ENCODE measurements around the gene TLNRD1.
A peak's percentile ranks its signal among the peaks of the same experiment; 100 is the strongest.
"Not testable (repeated sequence)": the region's sequence is repeated elsewhere in the genome, so short reads cannot be mapped to it uniquely, and the experiment has no call there.

Gene TLNRD1

GRCh38 chr15:81000624-81001151 lies at the start of gene TLNRD1:
TLNRD1 (plus strand) TSS chr15:81000923; CDS start chr15:81002272, 1,349 bp downstream.
- DNase-seq (ENCODE audit: low read depth) = peak; percentile 82

- DNase-seq (ENCODE audit: low read depth) = no peak
Measured at GRCh38 chr15:80951941-80952340, 48.8 kb upstream of the TLNRD1 start.

DNA sequence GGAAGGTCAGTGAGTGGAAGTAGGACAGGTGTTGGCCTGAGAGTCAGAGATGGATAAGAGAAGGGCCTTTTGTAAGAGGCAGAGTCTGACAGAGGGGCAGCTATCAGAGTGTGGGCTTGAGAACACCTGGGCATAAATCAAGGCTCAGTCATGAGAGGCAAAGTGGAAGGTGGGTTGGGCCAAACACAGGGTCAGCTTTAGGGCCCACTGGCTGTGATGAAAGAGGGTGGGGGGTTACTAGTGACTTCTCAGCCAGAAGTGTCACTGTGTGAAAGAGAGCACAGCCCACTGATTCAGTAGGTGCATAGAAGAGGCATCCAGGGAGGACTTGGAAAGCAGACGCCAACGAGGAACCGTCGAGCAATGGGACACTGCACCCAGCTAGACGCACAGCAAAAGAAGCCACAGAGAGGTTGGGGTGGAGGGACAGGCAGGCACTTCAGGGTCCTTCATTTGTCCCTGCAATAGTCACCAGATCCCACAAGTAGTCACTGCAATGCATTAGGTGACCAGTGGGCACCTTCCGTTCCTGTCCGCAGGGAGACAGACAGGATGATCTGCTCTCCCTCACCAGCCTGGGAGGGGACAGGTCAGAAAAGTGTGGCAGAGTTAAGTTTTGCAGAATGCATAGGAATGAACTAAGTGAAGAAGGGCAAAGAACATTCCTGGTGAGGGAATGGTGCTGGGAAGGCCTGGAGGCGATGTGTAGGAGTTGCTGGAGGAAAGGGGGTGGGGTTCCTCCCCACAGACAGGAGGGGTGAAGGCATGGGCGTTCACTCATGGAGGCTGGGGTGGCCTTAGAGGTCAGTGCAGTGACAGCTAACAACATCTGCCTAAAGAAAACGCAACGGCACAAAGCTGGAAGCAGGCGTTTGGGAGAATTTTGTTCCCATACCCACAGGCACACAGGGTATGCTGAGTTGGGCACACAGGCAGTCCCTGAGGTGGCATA lies 47.4 kb upstream of the TLNRD1 start:
- no peak for DNase-seq (ENCODE audit: low read depth)

DNA sequence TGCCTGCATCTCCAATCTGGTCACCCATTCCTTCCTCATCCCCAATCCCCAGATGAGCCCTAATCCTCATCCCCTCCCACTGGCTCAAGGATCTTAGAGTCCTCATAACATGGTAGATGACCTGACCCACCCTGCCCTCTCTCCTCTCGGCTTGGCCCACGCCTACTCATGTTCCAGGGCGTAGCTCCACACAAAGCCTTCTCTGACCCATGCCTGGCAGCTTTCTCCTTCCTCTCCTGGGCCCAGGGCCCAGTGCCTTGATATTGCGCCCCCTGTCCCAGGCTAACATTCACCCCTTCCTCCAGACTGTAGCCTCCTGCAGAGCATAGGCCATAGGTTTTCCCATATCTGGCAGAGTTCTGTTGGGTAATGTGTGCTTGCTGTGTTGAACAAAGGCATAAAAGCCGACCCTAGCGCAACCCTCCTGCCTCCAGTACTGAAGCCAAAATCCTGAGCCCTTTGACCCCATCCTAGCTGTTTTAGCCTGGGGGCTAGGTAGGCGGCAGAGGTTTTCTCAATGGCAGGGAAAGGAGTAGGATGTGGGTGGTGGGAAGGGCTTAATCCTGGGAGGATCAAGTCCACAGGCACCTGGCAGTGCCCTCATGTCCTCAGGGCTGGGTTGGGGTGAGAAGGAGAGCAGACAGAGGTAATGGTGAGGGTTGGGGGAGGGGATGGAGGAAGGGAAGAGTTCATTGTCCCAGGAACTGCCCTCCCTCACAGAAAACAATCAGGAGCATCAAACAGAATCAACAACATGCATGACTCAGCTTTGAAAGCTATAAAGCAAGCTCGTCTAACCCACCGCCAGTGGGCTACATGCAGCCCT lies 46.6 kb upstream of the TLNRD1 start:
- DNase-seq (ENCODE audit: low read depth) = no peak

- peak; percentile 57 for DNase-seq (ENCODE audit: low read depth)
Measured at GRCh38 chr15:80955571-80956452, 44.9 kb upstream of the TLNRD1 start.

- no peak for DNase-seq (ENCODE audit: low read depth)
Measured at GRCh38 chr15:80957556-80957955, 43.2 kb upstream of the TLNRD1 start.

DNA sequence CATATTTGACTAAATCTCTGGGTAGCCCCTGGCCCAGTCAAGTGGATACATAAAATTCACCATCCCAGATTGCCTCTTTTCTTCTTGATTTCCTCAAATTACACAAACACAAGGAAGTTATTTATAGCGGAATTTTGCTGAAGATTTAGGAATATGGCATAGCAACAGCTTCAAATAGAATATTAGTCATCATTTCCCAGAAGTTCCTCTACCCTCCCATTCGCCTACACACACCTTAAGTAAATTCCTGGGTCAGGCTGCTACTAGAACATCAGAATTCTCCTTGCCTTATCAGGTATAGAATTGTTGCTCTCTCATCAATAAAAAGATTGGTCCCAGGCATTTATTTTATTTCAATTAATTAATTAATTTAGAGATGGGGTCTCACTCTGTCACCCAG lies 42.7 kb upstream of the TLNRD1 start:
- no peak for DNase-seq (ENCODE audit: low read depth)

DNA sequence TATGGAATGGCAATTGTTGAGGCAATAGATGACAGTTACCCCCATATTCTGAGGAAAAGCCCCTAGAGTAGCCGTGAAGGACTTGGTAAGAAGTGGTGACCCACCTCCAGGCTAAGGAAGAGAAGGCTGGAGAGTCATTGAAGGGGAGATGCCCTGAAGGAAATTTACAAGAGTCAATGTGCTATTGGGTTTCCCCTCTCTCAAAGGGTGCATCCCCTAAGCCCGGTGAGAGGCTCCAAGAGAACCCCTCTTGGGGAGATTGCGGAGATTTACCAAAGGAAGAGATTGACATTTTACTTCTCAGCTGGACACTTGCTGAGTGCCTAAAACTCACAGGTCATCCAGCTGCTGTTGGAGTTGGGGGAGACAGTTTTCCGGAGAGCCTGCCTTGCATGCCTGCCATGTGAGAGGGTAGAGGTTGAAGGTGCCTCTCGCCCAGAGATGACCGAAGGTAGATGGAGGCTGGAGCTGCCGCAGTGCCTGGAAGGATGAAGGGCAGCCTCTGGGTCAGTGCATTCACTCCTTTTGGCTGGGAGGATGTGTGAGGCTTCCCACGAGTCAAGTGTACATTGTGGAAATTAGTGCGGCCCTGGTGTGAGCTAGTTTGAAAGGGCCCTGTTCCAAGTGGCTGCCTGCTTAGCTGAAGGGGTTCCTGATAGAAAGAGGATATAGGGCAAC lies 41.8 kb upstream of the TLNRD1 start:
- DNase-seq (ENCODE audit: low read depth) = no peak

GRCh38 chr15:80965454-80965853 lies 35.3 kb upstream of the TLNRD1 start:
- DNase-seq (ENCODE audit: low read depth) = not testable (repeated sequence)

GRCh38 chr15:80966431-80967197 lies 34.1 kb upstream of the TLNRD1 start:
- no peak for DNase-seq (ENCODE audit: low read depth)

DNA sequence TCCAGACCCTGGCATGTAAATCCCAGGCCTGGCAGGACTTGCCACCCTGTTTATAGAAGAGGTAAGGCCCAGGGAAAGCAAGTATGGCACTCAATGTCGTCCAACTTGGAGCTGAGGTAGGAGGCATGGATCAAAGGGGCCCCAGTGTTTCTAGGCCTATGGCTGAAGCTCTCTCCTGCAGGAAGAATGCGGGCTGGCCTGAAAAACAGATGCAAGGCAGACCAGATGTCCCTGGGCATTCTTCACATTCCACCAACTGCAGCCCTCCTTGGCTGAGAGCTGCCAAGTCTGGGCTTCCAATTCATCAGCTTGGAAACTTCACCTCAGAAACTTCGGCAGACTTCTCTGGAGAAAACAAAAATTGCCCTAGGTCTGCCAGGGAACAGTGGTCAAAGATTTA lies 33.3 kb upstream of the TLNRD1 start:
- DNase-seq (ENCODE audit: low read depth) = no peak

- no peak for DNase-seq (ENCODE audit: low read depth)
Measured at GRCh38 chr15:80967991-80968510, 32.7 kb upstream of the TLNRD1 start.

DNA sequence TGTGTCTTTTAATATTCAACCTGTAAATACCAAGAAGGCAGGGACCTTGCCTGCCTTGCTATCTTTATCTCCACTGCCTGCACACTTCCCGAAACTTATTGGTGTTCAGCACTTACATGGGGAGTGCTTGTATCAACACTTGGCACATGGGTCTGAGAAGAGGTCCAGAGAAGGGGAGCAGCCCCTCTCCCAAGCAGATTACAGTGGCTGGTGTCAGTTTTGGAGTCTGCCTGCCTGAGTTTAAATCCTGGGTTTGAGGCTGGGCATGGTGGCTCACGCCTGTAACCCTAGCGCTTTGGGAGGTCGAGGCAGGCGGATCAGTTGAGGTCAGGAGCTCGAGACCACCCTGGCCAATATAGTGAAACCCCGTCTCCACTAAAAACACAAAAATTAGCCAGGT lies 31.4 kb upstream of the TLNRD1 start:
- DNase-seq (ENCODE audit: low read depth) = no peak

- DNase-seq (ENCODE audit: low read depth) = peak; percentile 58
Measured at GRCh38 chr15:80970018-80970657, 30.6 kb upstream of the TLNRD1 start.

GRCh38 chr15:80970658-80971057 lies 30.1 kb upstream of the TLNRD1 start:
- no peak for DNase-seq (ENCODE audit: low read depth)

GRCh38 chr15:80971143-80971542 lies 29.6 kb upstream of the TLNRD1 start:
- DNase-seq (ENCODE audit: low read depth) = no peak

GRCh38 chr15:80972276-80972675 lies 28.4 kb upstream of the TLNRD1 start:
- no peak for DNase-seq (ENCODE audit: low read depth)

GRCh38 chr15:80974914-80975313 lies 25.8 kb upstream of the TLNRD1 start:
- DNase-seq (ENCODE audit: low read depth) = no peak

- DNase-seq (ENCODE audit: low read depth) = no peak
Measured at GRCh38 chr15:80976851-80977250, 23.9 kb upstream of the TLNRD1 start.

GRCh38 chr15:80977627-80978036 lies 23.1 kb upstream of the TLNRD1 start:
- DNase-seq (ENCODE audit: low read depth) = no peak
